Stimulated activated CD4-positive, alpha-beta T cell treated with anti-CD3 and anti-CD28 coated beads, Interleukin-4, amount 100 ng/mL, for 24 hours (primary cell): Measurements from ENCODE around the gene LAMP2.
"Not testable (repeated sequence)": the region's sequence is repeated elsewhere in the genome, so short reads cannot be mapped to it uniquely, and the experiment has no call there.

Source experiments
- DNase-seq: peaks from one replicate; pipeline ENCODE4 v3.0.0-alpha.2; 2020

Gene LAMP2

GRCh38 chrX:120468825-120469525 lies at the start of gene LAMP2:
Gene LAMP2 (minus strand): TSS chrX:120469296. CDS start chrX:120469169, 127 bp downstream.
- DNase-seq = peak; percentile 83

DNA sequence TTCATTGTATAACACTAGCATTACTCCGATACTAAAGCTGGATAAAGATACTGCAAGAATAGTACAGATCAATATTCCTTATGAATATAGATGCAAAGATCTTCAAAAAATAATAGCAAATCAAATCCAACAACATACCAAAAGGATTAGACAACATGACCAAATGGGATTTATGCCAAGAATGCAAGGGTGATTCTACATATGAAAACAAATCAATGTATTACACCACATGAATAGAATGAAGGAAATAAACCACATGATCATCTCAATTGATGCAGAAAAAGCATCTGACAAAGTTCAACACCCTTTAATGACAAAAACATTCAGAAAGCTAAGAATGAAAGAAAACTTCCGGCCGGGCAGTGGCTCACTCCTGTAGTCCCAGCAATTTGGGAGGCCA lies 48.8 kb upstream of the LAMP2 start:
- DNase-seq = no peak

DNA sequence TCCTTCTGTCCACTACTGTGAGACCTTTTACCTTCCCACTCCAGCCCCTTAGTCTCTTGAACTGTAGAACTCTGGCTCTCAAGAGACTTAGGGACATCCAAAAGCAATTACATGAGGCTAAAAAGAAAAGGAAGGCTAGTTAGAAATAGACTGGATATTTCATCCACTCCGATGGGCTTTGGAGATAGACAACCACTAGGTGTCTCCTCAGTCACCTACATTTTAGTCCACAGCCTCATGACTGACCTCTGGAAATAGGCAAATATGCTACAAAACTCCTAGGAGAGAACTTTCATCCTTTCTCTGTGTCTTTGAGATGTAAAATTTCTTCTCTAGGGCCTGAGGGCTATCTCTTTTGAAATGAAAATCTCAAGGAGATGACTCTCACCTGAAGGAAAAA lies 45.1 kb upstream of the LAMP2 start:
- no peak for DNase-seq

DNA sequence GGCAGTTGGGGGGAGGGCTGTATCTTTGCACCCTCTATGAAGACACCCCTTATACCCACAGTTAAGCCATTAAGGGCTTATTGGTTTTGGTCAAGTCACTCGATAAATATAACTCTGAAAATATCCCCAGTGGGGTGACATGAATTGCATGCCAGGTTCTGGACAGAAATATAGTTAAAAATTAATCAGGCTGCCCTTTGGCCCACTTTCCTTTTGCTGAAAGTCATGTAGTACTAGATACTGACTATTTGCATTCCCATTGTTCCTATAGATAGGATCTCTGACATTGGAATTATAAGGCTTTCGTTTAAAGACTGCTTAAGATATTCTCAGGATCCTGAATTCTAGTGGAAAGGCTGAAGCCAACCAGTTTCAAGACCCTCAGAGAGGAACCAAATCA lies 43.5 kb upstream of the LAMP2 start:
- no peak for DNase-seq

DNA sequence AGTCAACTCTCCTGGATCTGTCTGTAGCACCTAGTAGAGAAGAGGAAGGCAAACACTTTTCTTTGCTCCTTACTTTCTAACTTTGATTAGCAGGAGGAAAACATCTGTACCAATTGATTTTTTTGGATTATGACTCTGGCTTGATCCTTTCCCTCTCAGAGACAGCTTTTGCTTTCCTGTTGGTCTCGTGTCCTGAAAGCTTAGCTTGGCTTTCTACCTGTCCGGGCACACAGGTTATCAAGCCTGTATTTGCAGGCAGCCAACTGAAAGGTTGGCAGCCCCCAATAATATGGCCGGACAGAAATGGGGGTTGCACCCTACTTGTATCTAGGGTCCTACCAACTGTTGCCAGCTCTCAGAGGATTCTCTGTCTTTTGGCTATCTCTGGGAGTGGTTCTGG lies 43.1 kb upstream of the LAMP2 start:
- no peak for DNase-seq

DNA sequence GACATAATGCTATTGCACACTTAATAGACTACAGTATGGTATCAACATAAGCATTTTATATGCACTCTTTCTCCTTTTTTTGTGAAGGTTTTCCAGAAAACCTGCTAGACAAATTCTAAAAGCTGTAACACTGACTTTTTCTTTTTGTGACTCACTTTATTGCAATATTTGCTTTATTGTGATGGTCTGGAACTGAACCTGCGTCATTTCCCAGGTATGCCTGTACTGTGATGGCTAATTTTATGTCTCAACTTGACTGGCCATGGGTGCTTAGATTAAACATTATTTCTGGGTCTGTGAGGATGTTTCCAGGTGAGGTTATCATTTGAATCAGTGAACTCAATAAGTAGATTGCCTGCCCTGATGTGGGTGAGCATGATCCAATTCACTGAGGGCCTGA lies 35.5 kb upstream of the LAMP2 start:
- DNase-seq = no peak

DNA sequence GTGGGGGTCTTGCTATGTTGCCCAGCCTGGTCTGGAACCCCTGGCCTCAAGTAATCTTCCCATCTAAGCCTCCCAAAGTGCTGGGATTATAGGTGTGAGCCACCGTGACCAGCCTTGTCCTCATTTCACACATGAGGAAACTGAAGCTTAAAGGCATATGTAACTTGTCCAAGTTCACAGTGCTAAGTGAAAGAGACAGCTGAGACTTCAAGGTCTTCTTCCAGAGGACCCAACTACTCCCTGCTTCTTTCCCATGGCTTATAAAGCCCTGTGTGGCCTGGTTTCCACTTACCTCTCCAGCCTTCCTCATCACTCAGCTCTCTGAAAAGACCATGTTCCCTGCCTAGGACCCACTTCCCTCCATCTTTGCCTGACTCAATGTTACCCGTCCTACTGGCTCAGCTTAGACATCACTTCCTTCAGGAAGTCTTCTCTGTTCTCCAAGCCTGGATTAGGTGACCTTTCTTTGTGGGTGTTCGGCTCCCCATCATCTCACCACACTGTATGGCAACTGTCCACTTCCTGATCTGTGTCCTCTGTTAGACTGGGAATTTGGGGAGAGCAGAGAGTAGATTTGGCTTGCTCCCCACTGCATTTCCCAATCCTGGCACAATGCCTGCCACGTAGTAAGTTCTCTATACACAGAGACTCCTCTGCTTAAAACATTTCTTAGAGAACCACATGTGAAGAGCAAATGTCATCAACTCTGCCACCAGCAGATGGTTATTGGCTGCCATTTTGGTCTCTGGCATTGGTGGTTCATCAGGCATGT lies 30.4 kb upstream of the LAMP2 start:
- no peak for DNase-seq

- DNase-seq = not testable (repeated sequence)
These were observed 21.0 kb upstream of the LAMP2 start for GRCh38 chrX:120490119-120490518.

- no peak for DNase-seq
These were observed 17.7 kb upstream of the LAMP2 start for GRCh38 chrX:120486786-120487185.

DNA sequence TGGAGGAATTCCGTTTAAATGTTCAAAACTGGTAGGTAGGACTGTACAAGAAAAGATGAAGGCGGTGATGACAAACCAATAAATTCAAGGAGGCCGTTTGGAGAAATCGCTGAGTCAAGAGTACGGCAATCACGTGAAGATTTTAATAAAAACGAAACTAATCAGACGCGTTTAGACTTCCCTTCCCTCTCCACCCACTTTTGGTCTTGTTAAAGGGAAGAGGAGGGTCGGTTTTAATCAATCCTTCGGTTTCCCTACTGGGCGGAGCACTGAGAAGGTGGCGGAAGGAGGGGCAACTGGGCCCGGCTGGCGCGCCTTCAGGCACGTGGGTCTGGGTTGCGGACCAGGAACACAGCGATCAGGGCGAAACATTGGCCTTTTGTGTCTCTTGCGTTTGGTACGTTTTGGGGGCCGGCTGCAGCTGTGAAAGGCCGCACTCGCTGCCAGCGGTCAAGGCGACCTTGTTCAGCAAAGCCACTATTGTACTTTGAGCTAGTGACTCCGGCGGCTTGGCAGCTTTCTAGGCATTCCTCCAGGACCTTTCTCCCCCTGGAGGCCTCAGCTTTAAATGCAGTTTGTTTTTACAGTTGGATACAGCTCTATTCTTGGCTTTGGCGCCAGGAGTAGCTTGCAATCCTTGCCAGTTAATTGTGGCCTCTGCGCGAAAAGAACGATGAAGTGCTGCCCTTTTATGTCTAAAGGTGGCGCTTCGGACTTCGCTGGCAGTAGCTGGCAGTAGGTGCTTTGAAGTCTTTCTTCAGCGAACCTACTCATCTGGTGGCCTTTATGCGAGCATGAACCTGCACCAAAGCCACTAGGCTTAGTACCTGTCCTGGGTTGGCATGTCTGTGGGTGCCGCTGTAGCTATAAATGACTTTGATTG lies 16.8 kb upstream of the LAMP2 start:
- DNase-seq = peak; percentile 64

GRCh38 chrX:120485315-120485637 lies 16.2 kb upstream of the LAMP2 start:
- DNase-seq = no peak

- no peak for DNase-seq
These were observed 8.4 kb upstream of the LAMP2 start for GRCh38 chrX:120477453-120477852.

- DNase-seq = no peak
These were observed 7.6 kb upstream of the LAMP2 start for GRCh38 chrX:120476714-120477113.

DNA sequence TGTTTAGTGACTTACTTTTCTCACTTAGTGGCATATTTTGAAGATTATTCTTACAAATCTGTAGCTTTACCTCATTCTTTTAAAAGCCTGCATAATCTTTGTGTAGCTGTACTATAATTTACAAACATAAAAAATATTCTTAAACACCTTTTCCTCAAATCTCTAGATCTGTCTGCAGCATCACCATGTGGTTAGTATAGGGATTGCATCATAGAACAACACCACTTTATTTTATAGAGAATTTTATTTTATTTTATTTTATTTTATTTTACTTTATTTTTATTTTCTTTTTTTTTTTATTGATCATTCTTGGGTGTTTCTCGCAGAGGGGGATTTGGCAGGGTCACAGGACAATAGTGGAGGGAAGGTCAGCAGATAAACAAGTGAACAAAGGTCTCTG lies 6.4 kb upstream of the LAMP2 start:
- not testable (repeated sequence) for DNase-seq

DNA sequence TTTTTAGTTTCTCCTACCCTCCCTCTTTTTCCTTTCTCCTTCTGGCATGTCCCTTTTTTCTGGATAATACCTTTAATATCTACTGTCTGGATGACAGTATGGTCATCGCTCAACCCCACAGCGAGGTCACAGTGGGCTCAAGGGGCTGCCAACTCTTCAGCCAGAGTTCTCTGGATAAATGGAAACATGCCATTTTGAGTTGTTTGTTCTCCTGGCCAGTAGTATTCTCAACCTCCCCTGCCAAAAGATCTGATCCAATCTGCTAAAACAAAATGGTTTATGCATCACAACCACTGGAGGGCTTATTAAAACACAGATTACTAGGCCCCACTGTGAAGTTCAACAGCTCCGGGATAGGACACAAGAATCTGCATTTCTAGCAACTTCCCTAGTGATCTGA lies 5.0 kb upstream of the LAMP2 start:
- no peak for DNase-seq

DNA sequence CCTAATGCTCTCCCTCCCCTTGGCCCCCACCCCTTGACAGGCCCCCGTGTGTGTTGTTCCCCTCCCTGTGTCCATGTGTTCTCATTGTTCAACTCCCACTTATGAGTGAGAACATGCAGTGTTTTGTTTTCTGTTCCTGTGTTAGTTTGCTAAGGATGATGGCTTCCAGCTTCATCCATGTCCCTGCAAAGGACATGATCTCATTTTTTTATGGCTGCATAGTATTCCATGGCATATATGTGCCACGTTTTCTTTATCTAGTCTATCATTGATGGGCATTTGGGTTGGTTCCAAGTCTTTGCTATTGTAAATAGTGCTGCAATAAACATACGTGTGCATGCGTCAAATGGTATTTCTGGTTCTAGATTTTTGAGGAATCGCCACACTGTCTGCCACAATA lies 561 bp upstream of the LAMP2 start:
- not testable (repeated sequence) for DNase-seq

DNA sequence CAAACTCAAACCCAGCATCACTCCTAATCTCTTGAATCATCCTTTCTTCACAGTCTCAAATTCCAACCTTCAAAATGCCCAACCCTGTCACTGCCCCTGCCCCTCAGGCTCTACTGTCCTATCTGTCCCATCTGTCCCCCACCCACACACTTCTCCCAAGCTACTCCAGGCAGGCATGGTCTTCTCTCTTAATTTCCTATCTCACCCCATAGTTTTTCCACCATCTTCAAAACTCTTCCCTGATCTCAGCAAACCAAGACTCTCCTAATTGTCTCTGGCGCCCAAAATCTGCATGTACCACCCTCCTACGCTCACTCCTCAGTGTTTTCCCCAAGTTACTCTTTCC lies 644 bp downstream of the LAMP2 start:
- no peak for DNase-seq

- DNase-seq = no peak
These were observed 1.0 kb downstream of the LAMP2 start for GRCh38 chrX:120468071-120468470.

DNA sequence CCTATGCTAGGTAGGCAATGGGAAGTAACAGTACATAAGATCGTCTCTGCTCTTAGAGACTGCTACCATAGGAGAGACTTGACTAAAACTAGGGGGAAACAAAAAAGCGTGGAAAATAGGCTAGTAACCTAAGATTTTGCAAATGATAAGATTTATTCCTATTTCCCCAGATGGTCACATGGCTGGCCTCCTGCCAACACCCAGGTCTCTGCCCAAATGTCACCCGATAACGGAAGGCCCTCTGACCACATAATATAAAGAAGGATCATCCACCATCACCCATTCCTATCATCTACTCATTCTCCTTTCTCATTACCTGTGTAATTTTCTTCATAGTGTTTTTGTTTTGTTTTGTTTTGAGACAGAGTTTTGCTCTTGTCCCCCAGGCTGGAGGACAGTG lies 4.7 kb downstream of the LAMP2 start:
- DNase-seq = no peak

GRCh38 chrX:120463241-120463640 lies 5.9 kb downstream of the LAMP2 start:
- no peak for DNase-seq

DNA sequence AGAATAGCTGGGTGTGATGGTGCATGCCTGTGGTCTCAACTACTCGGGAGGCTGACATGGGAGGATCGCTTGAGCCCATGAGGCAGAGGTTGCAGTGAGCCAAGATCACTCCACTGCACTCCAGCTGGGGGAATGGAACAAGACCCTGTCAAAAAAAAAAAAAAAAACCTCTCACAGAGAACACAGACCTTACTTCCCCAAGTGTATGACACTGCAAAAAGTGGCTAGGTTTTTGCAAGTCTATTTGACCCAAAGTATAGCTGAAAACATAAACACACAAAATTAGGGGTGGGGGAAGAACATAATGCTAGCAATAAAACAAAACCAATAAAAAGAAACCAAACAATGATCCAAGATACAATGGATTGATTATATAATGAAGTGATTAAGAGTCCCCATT lies 6.7 kb downstream of the LAMP2 start:
- DNase-seq = no peak

- no peak for DNase-seq
These were observed 9.8 kb downstream of the LAMP2 start for GRCh38 chrX:120459309-120459708.

GRCh38 chrX:120457766-120458180 lies 11.3 kb downstream of the LAMP2 start:
- no peak for DNase-seq

DNA sequence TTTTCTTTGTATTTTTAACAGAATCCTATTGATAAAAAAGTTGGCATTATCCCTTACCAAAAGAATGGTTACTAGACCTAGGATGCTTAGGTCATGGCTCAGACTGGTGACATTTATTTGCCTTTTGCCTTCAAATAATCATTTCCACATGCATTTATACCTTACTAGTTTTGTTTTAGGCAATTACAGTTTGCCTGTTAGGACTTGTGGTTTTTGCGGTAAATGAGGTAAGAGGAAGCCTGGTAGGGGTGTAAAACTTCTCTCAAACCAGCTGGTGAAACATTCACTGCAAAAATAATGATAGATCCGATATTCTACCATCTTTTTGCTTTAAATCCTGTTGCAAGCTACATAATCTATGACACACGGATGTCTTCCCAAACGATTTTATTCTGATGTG lies 12.1 kb downstream of the LAMP2 start:
- DNase-seq = peak; percentile 3
